ENCODE results near the gene RPL13A. TPM values are rescaled to one million over a fixed set of nuclear protein-coding genes. Genes with fewer than 3 reads are reported as not detected.
A peak's percentile ranks its signal among the peaks of the same experiment; 100 is the strongest.

RPL13A gene
- total and polyA plus RNA-seq, 5 donors, result 1,392 to 1,753 (median 1,406) TPM

- DNase-seq, result peak in 2 of 3 donors; percentile 47 to 52
- no peak overlapping the region for H3K27ac ChIP-seq (ENCODE audit: low read length)
- H3K4me1 ChIP-seq (ENCODE audit: control insufficient read depth, insufficient read depth, low read length), result no peaks in the 10 kb centered on the region
- no peaks in the 10 kb centered on the region for H3K27me3 ChIP-seq (ENCODE audit: control insufficient read depth, insufficient read depth)
- WGBS, result 73% methylated on average over 8 of the region's 8 CpGs
- intact Hi-C loops (cut with DNase I), result no loop called here
- no peak overlapping the region for H3K4me3 ChIP-seq (ENCODE audit: low read length)
- no peaks in the 10 kb centered on the region for H3K9me3 ChIP-seq (ENCODE audit: control insufficient read depth, low read length)
- no peak for ATAC-seq
Observed at GRCh38 chr19:49534632-49535385, 47.4 kb downstream of the RPL13A start.

GRCh38 chr19:49536921-49537462 lies 49.6 kb downstream of the RPL13A start:
- no peaks in the 10 kb centered on the region for H3K9me3 ChIP-seq (ENCODE audit: control insufficient read depth, low read length)
- H3K4me1 ChIP-seq (ENCODE audit: control insufficient read depth, insufficient read depth, low read length), result no peaks in the 10 kb centered on the region
- H3K27ac ChIP-seq (ENCODE audit: low read length), result no peak overlapping the region
- ATAC-seq (no peak), DNase-seq (peak in 2 of 3 donors; percentile 29 to 58)
- intact Hi-C loops (cut with DNase I), result no loop called here
- no peaks in the 10 kb centered on the region for H3K27me3 ChIP-seq (ENCODE audit: control insufficient read depth, insufficient read depth)
- 90% methylated on average over 22 of the region's 22 CpGs for WGBS
- no peak overlapping the region for H3K4me3 ChIP-seq (ENCODE audit: low read length)

- no peaks in the 10 kb centered on the region for H3K9me3 ChIP-seq (ENCODE audit: control insufficient read depth, low read length)
- no peaks in the 10 kb centered on the region for H3K27me3 ChIP-seq (ENCODE audit: control insufficient read depth, insufficient read depth)
- intact Hi-C loops (cut with DNase I), result no loop called here
- WGBS, result 82% methylated on average over 5 of the region's 5 CpGs
- no peak overlapping the region for H3K27ac ChIP-seq (ENCODE audit: low read length)
- H3K4me1 ChIP-seq (ENCODE audit: control insufficient read depth, insufficient read depth, low read length), result no peaks in the 10 kb centered on the region
- ATAC-seq, result no peak
- H3K4me3 ChIP-seq (ENCODE audit: low read length), result no peak overlapping the region
- peak in 1 of 3 donors; percentile 12 for DNase-seq
Observed at GRCh38 chr19:49538643-49539042, 51.2 kb downstream of the RPL13A start.

GRCh38 chr19:49539192-49539952 lies 52.0 kb downstream of the RPL13A start:
- DNase-seq, result peak in 1 of 3 donors; percentile 13
- intact Hi-C loops (cut with DNase I), result no loop called here
- H3K27me3 ChIP-seq (ENCODE audit: control insufficient read depth, insufficient read depth), result no peaks in the 10 kb centered on the region
- no peaks in the 10 kb centered on the region for H3K4me1 ChIP-seq (ENCODE audit: control insufficient read depth, insufficient read depth, low read length)
- no peak overlapping the region for H3K4me3 ChIP-seq (ENCODE audit: low read length)
- ATAC-seq, result no peak
- 96% methylated on average over 13 of the region's 13 CpGs for WGBS
- H3K9me3 ChIP-seq (ENCODE audit: control insufficient read depth, low read length), result no peaks in the 10 kb centered on the region
- H3K27ac ChIP-seq (ENCODE audit: low read length), result no peak overlapping the region

Small RNAs within 50 kb of the gene (microRNA-seq; reads per million reads assigned to microRNA genes)
- 104 to 296 reads per million in 2 donors for gene MIR150

Other genes with a start within 250 kb of the RPL13A start
- gene SLC6A16, start 162.4 kb upstream of the RPL13A start, total RNA-seq, result 1 to 10 TPM; 1.3 to 2.1 (median 1.9) TPM
- gene SLC6A16, start 162.4 kb upstream of the RPL13A start, polyA plus RNA-seq, result 1.2 TPM
- 1 to 10 TPM; 3.8 to 8.0 (median 6.5) TPM for gene CD37, start 152.2 kb upstream of the RPL13A start, total RNA-seq
- 2.3 TPM for gene CD37, start 152.2 kb upstream of the RPL13A start, polyA plus RNA-seq
- 10 to 100 TPM; 46.4 to 53.5 (median 53.2) TPM for gene TEAD2, start 125.2 kb upstream of the RPL13A start, total RNA-seq
- gene TEAD2, start 125.2 kb upstream of the RPL13A start, polyA plus RNA-seq, result 48.0 TPM
- gene DKKL1, start 123.7 kb upstream of the RPL13A start, total RNA-seq, result under 1 TPM in 2 of 4 donors, not detected in 2; 0.59 to 0.71 TPM
- gene DKKL1, start 123.7 kb upstream of the RPL13A start, polyA plus RNA-seq, result 0.50 TPM
- not detected for gene KASH5, start 99.4 kb upstream of the RPL13A start, total RNA-seq
- not detected for gene KASH5, start 99.4 kb upstream of the RPL13A start, polyA plus RNA-seq
- not detected for gene PTH2, start 64.2 kb upstream of the RPL13A start, total RNA-seq
- gene PTH2, start 64.2 kb upstream of the RPL13A start, polyA plus RNA-seq, result not detected
- not detected for gene GFY, start 62.2 kb upstream of the RPL13A start, total RNA-seq
- gene GFY, start 62.2 kb upstream of the RPL13A start, polyA plus RNA-seq, result not detected
- gene SLC17A7, start 46.1 kb upstream of the RPL13A start, total RNA-seq, result 1 to 10 TPM in 2 of 4 donors, under 1 TPM in 2; 0.48 to 1.2 (median 0.93) TPM
- gene SLC17A7, start 46.1 kb upstream of the RPL13A start, polyA plus RNA-seq, result 1.1 TPM
- gene PIH1D1, start 35.8 kb upstream of the RPL13A start, total RNA-seq, result 10 to 100 TPM; 35.2 to 43.8 (median 38.2) TPM
- gene PIH1D1, start 35.8 kb upstream of the RPL13A start, polyA plus RNA-seq, result 34.9 TPM
- gene ALDH16A1, start 34.4 kb upstream of the RPL13A start, total RNA-seq, result 10 to 100 TPM; 11.1 to 17.7 (median 11.9) TPM
- 9.3 TPM for gene ALDH16A1, start 34.4 kb upstream of the RPL13A start, polyA plus RNA-seq
- 1 to 10 TPM; 4.4 to 6.8 (median 4.9) TPM for gene FLT3LG, start 13.4 kb upstream of the RPL13A start, total RNA-seq
- gene FLT3LG, start 13.4 kb upstream of the RPL13A start, polyA plus RNA-seq, result 6.6 TPM
- 1,000 to 10,000 TPM; 1,034 to 1,270 (median 1,120) TPM for gene RPS11, start 8.8 kb downstream of the RPL13A start, total RNA-seq
- gene RPS11, start 8.8 kb downstream of the RPL13A start, polyA plus RNA-seq, result 2,599 TPM
- 100 to 1,000 TPM; 139 to 158 (median 147) TPM for gene FCGRT, start 25.1 kb downstream of the RPL13A start, total RNA-seq
- gene FCGRT, start 25.1 kb downstream of the RPL13A start, polyA plus RNA-seq, result 104 TPM
- 10 to 100 TPM; 10.2 to 27.4 (median 17.6) TPM for gene RCN3, start 40.4 kb downstream of the RPL13A start, total RNA-seq
- 29.3 TPM for gene RCN3, start 40.4 kb downstream of the RPL13A start, polyA plus RNA-seq
- 10 to 100 TPM; 46.1 to 50.8 (median 48.3) TPM for gene NOSIP, start 92.9 kb downstream of the RPL13A start, total RNA-seq
- 57.7 TPM for gene NOSIP, start 92.9 kb downstream of the RPL13A start, polyA plus RNA-seq
- under 1 TPM; 0.42 to 0.83 (median 0.69) TPM for gene PRRG2, start 93.7 kb downstream of the RPL13A start, total RNA-seq
- gene PRRG2, start 93.7 kb downstream of the RPL13A start, polyA plus RNA-seq, result 1.2 TPM
- gene PRR12, start 103.6 kb downstream of the RPL13A start, total RNA-seq, result 10 to 100 TPM; 13.1 to 19.9 (median 17.0) TPM
- 9.8 TPM for gene PRR12, start 103.6 kb downstream of the RPL13A start, polyA plus RNA-seq
- 100 to 1,000 TPM in 1 of 4 donors, 10 to 100 TPM in 3; 76.7 to 106 (median 85.3) TPM for gene RRAS, start 152.5 kb downstream of the RPL13A start, total RNA-seq
- 153 TPM for gene RRAS, start 152.5 kb downstream of the RPL13A start, polyA plus RNA-seq
- gene SCAF1, start 154.6 kb downstream of the RPL13A start, total RNA-seq, result 10 to 100 TPM; 41.8 to 52.7 (median 42.3) TPM
- 23.3 TPM for gene SCAF1, start 154.6 kb downstream of the RPL13A start, polyA plus RNA-seq
- 10 to 100 TPM; 34.1 to 58.0 (median 40.7) TPM for gene IRF3, start 178.2 kb downstream of the RPL13A start, total RNA-seq
- 39.6 TPM for gene IRF3, start 178.2 kb downstream of the RPL13A start, polyA plus RNA-seq
- gene BCL2L12, start 178.3 kb downstream of the RPL13A start, total RNA-seq, result 10 to 100 TPM in 3 of 4 donors, 1 to 10 TPM in 1; 8.6 to 14.0 (median 12.4) TPM
- gene BCL2L12, start 178.3 kb downstream of the RPL13A start, polyA plus RNA-seq, result 15.1 TPM
- 100 to 1,000 TPM; 117 to 131 (median 125) TPM for gene PRMT1, start 189.7 kb downstream of the RPL13A start, total RNA-seq
- gene PRMT1, start 189.7 kb downstream of the RPL13A start, polyA plus RNA-seq, result 154 TPM
- under 1 TPM; 0.28 to 0.82 (median 0.44) TPM for gene ADM5, start 202.0 kb downstream of the RPL13A start, total RNA-seq
- 0.52 TPM for gene ADM5, start 202.0 kb downstream of the RPL13A start, polyA plus RNA-seq
- gene CPT1C, start 203.5 kb downstream of the RPL13A start, total RNA-seq, result 1 to 10 TPM; 4.8 to 8.5 (median 5.7) TPM
- 4.5 TPM for gene CPT1C, start 203.5 kb downstream of the RPL13A start, polyA plus RNA-seq